ENCODE data around the gene MAGI2.
"Not testable (repeated sequence)": the region's sequence is repeated elsewhere in the genome, so short reads cannot be mapped to it uniquely, and the experiment has no call there.

The MAGI2 gene

DNA sequence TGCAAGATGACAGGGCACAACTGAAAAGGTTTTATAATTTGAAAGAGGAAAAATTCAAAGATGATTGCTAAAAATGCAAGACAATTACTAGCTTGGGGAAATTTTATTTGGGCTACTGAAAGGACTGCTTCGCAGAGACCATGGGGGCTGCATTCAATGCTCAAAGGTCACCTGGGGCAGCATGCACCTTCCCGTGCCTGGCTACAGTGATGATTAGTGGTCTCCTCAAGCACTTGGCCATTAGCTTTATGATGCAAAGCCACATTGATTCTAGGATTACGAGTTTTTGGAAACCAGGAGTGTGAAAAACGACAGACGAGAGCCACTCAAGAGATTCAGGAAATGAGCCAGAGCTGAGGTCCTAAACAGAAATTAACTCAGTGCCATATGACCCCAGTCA is 890.3 kb downstream of the MAGI2 start:
- DNase-seq (ENCODE audit: low read depth in 2 of 2): no peak

DNA sequence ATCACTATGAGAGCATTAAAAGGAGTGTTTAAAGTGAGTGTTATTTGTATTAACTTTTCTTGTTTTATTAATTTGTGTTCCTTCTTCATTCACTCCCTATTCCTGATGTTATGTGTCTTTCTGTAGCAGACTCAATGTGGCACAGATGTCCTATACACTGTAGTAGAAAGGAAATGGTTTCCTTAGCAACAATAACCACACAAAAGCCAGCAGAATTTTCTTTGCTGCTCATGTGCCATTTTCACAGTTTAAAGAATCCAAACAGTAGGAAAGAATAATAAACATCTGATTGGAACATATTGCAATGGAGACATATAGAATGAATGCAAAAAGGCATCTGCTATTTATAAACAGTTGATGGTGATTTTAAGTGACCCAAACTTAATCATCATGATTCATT is 891.3 kb downstream of the MAGI2 start:
- DNase-seq (ENCODE audit: low read depth in 2 of 2): no peak

DNA sequence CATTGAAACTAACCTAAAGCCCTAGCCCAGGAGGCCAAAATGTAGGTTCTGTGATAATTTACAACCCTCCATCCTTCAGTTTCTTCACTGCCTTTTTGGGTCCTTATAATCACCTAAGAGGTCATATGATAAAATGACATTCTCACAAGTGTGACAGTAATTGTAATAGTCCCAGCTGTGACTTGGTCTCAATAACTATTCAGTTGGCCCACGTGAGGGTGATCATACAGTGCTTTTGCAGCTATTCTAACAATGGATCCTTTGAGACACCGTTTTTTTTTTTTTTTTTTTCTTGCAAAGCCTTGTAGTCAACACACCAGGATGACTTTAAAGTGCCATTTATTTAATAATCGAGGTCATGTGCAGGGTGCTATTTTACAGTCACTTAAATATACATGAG is 894.9 kb downstream of the MAGI2 start:
- no peak for DNase-seq (ENCODE audit: low read depth in 2 of 2)

- DNase-seq (ENCODE audit: low read depth in 2 of 2): no peak
Observed at GRCh38 chr7:78543976-78544375, 909.5 kb downstream of the MAGI2 start.

- DNase-seq (ENCODE audit: low read depth in 2 of 2): no peak
Observed at GRCh38 chr7:78542981-78543380, 910.5 kb downstream of the MAGI2 start.

- no peak for DNase-seq (ENCODE audit: low read depth in 2 of 2)
Observed at GRCh38 chr7:78542541-78542940, 910.9 kb downstream of the MAGI2 start.

DNA sequence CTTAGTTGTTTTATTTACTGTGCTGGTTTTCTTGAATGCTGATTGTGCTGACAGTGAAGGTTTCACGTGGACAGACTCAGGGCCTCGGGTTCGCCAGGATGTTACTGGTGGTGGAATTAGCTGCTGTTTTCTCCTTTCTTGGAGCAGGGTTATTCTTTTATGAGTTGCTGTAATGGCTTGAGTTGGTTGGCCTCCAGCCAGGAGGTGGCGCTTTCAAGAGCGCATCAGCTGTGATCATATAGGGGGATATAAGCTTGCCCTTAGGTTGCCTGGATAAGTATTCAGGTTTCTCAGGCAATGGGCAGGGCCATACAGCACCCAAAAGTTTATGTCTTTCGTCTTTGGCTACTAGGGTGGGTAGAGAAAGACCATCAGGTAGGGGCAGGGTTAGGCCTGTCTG is 913.6 kb downstream of the MAGI2 start:
- DNase-seq (ENCODE audit: low read depth in 2 of 2): no peak

DNA sequence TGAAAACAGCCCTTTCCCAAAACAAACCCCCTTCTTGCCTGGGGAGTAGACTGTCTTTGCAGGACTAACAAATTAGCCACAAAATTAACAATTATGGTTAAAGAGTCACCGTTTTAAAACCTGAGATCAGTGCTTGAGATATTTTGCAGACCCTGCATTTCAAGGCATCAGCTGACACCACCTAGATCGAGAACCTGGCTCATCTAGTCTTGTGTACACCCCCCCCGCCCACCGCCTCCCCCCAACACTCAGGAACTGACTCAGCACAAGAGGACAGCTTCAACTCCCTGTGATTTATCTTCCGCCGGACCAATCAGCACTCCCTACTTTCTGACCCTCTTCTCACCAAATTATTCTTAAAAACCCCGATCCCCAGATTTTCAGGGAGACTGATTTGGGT is 917.8 kb downstream of the MAGI2 start:
- no peak for DNase-seq (ENCODE audit: low read depth in 2 of 2)

DNA sequence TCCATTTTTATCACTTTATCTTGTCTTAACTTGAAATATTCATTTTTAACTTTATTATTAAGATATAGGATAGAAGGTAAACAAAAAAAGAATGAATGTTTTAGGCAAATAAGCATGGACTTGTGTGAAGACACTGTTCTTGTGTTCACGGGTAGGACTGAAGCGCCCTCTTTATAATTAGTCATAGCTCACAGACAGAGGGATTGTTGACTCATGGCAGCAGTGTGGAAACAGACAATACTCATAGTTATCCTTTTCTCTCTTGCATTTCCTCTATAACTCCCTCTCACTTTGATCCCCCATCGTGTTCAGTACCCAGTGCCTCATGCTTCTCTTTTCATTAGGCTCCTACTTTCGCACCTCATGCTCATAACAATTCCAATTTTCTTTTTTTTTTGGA is 923.1 kb downstream of the MAGI2 start:
- no peak for DNase-seq (ENCODE audit: low read depth in 2 of 2)

- no peak for DNase-seq (ENCODE audit: low read depth in 2 of 2)
Observed at GRCh38 chr7:78529392-78529791, 924.1 kb downstream of the MAGI2 start.

DNA sequence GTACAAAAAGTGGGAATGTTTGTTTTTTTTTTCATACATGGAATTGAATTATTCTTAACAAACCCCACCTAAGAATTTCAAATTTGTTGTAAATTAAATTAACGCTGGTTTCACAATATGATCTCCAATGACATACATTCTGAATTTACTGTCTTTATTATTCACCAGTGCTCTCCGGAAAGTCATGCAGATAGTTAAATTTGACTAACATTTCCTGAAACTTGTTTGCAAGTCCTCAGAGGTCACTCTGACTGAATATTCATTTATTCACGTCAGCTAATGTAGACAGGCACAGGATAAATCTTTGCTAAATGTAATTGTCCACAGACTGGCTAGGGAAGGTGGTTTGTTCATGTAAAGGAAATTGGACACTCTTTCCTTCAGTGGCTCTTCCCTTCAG is 924.5 kb downstream of the MAGI2 start:
- DNase-seq (ENCODE audit: low read depth in 2 of 2): no peak

DNA sequence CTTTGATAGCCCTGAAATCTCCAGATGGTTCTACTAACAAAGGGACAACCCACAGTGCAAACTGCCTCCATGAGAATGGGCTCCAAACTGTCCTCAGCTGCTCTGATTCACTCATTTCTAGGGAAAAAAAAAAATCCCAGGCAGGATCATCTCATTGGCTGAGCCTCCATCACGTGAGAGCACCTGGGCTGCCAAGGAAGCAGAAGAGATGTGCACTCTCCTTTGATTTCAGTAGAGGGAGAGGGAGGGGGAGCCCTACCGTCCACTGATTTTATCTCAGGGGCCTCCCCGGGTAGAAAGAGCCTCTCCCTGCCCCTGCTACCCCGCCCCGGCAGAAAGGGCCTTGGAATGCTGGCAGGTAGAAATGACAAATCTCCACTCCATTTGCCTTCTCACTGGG is 929.5 kb downstream of the MAGI2 start:
- no peak for DNase-seq (ENCODE audit: low read depth in 2 of 2)

DNA sequence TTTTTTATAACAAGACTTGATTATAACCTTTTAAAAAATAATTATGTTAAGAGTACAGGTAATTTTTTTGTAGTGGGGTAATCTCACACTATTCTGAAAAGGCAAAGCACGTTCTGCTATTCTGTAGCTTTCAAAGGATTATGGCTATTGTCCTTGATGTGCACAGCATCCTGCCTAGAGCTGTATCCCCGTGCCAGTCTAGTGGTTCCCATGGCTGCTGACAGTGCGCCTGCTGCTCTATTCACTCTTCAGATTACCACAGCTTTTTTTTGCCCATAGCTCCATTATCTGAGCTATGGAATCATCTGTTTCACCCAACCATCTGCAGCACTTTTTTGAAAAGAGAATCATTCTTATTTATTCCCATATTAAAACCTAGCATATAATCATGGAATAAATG is 931.5 kb downstream of the MAGI2 start:
- DNase-seq (ENCODE audit: low read depth in 2 of 2): no peak

- no peak for DNase-seq (ENCODE audit: low read depth in 2 of 2)
Observed at GRCh38 chr7:78516450-78516849, 937.0 kb downstream of the MAGI2 start.

DNA sequence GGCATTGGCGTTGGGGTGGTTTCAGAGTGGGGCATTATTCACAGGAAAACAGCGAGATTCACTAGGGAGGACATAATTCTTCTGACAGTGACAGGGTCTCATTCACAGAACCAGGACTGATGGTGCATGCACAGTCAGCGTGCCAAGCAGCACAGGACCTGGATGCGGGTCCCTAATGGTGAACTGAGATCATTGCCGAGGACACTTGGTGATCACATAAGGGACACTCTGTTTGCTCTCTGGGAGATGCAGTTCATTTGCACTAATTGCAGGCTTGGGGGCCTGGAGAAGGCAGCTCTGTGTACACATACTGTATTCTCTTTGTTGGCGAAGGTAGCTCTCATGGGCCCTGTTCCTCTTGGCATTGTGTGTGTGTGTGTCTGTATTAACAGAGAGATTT is 938.8 kb downstream of the MAGI2 start:
- DNase-seq (ENCODE audit: low read depth in 2 of 2): no peak

DNA sequence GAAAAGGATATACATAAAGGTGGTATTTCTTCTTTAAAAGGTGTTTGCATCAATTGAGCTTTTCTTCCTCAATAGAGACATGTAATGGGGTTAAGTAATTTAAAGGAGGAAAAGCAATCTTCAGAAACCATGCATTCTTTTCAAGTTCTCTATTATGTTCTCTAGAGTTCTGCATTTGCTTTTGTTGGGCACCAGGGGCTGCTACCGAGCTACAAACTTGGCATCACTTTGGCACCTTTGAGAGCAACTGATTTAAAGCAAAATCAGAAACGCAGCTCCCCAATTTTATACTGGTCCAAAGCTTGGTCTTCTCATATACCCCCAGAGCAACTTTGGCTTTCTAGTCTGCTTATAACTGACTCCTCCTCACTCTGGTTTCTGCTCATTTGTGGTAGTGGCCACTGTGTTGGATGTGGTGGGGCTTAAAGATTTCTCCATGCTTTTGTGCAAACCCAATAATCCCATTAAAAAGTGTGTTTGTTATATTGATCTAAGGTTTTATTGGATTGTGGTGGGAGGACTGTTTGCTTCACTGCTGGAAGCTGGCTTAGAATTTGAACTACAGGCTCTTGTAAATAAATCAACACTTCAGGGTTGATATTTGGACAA is 942.8 kb downstream of the MAGI2 start:
- DNase-seq (ENCODE audit: low read depth in 2 of 2): no peak

DNA sequence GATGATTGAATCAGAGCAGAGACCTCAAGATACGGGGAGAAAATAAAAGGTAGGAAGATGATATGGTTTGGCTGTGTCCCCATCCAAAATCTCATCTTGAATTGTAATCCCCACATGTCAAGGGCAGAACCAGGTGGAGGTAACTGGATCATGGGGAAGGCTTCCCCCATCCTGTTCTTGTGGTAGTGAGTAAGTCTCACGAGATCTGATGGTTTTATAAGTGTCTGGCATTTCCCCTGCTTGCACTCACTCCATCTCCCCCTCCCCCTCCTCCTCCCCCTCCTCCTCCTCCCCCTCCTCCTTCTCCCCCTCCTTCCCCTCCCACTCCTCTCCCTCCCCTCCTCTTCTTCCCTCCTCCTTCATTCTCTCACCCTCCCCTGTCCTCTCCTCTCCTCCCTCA is 950.2 kb downstream of the MAGI2 start:
- not testable (repeated sequence) for DNase-seq (ENCODE audit: low read depth in 2 of 2)

- no peak for DNase-seq (ENCODE audit: low read depth in 2 of 2)
Observed at GRCh38 chr7:78501064-78501463, 952.4 kb downstream of the MAGI2 start.

GRCh38 chr7:78499971-78500370 is 953.5 kb downstream of the MAGI2 start:
- no peak for DNase-seq (ENCODE audit: low read depth in 2 of 2)

- no peak for DNase-seq (ENCODE audit: low read depth in 2 of 2)
Observed at GRCh38 chr7:78499283-78499682, 954.2 kb downstream of the MAGI2 start.

- DNase-seq (ENCODE audit: low read depth in 2 of 2): no peak
Observed at GRCh38 chr7:78497728-78498427, 955.6 kb downstream of the MAGI2 start.

DNA sequence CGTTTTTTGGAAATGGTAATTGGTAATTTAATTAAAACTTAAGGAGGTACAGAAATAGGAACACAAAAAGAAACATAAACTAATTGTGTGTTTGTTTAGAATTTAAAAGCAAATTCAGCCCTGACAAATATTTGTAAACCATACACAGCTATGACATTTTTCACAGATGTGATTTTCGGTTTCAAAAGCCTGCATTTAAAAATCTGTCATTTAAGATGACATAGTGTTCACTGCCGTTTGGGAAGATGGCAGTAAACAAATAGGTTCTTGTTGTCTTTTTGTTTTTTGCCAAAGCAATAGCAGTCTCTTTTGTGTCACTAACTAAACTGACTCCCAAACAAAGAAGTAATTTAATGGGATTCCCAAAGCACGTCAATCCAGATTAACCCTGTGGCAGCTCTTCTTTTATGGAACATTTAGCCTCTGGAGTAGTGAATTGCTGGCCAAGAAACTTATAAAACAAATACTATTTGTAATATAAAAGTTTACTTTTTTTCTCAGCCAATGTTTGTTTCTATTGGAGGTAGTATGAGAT is 957.3 kb downstream of the MAGI2 start:
- no peak for DNase-seq (ENCODE audit: low read depth in 2 of 2)

DNA sequence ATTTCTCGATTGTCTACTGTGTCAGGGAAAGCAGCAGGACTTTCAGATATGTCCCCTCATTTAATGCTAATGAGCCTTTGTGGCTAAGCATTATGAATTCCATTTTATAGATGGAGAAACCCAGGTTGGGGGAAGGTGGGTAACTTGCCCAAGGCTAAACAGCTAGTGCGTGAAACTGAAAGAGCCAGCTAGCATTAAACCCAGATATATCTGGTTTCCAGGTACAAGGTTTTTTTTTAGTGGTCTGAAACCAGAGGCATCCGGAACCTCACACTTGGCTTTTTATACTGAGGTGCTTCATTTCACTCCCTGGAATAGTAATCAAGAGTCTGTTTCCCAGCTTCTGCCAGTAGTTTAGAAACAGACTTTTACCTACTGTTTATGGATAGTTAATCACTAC is 960.1 kb downstream of the MAGI2 start:
- no peak for DNase-seq (ENCODE audit: low read depth in 2 of 2)

DNA sequence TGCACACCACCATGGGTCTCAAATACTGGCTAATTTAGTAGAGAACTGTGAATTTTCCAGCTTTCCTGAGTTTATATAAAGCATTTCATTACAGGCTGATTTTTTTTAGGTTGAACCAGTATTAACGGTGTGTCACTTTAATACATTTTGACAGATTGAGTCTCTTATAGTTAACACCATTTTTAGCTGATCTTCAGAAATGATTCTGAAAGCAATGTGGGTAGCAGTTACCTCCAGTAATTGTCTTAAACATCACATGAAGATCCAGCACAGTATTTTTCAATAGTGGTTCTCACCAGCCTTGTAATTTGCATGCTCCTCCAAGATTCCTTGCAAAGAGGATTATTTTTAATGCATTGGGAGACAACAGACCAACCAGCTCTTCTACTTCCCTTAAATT is 961.3 kb downstream of the MAGI2 start:
- DNase-seq (ENCODE audit: low read depth in 2 of 2): no peak

All from stimulated activated CD4-positive, alpha-beta T cell treated with anti-CD3 and anti-CD28 coated beads, Interleukin-15, amount 100 ng/mL, for 48 hours (primary cell).